Measurements from ENCODE around the gene EFNB1. TPM values are rescaled to one million over a fixed set of nuclear protein-coding genes. Genes with fewer than 3 reads are reported as not detected.
"Not testable (repeated sequence)": the region's sequence is repeated elsewhere in the genome, so short reads cannot be mapped to it uniquely, and the experiment has no call there.

The EFNB1 gene
- total RNA-seq (1 to 10 TPM; 4.5 to 4.9 TPM), polyA plus RNA-seq (1 to 10 TPM; 1.4 to 5.5 TPM)

DNA sequence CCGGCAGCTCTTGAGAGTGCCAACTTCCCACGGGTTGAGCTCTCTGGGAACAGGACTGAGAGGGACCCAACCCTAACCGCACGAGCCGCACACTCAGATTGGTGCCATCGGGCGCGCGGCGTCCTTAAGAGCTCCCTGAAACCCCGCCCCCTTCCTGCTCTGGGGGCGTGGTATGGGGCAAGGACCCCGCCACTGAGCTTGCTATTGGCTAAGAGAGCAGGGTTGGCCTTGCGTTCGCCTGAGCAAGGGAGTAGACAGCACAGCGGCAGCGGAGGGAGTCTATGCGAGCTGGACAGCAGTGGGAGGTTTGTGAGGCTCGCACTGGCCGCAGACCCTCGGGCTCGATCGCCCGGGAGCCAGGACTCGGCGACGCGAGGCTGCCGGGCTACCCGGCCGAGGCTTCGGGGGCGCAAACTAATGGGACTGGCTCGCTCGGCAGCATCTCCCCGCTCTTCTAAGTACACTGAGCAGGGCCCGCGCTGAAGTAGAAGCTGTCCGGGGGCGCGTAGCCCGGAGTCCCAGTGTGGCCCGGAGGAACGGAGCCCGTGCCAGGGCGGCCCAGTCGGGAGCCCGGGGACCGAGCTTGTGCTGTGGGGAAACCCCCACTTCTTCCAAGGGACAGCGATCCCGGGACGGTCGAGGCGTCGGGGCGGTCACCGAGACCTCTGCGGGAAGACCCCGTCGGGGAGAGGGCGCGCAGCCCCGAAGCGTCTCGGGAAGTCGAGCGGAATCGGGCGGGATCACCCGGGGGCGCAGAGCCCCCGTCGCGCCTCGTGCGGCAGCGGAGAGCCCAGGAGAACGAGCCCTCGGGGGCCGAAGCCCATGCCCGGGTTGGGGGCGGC is at the start of gene EFNB1:
Gene EFNB1, plus strand, starts transcription at position 282 of the 842 bp plus-strand sequence. CDS start 756 bp downstream, outside the sequence.
- ChIA-PET CTCF (ENCODE audit: partially characterized antibody) (interaction anchor here (0.6 to 5.3 kb wide), 20 partner anchors 8 to 1305 kb away, joined by 3 to 135 read pairs (median 3); partner anchors contain the start of genes IGBP1, PJA1 and YIPF6), POLR2A (ENCODE audit: partially characterized antibody) (interaction anchor here (0.9 to 3.1 kb wide), 8 partner anchors 8 to 1570 kb away, joined by 3 to 13 read pairs (median 4); partner anchors contain the start of genes IGBP1, PJA1 and YIPF6)
- Mint-ChIP-seq H3K36me3 (peaks cover 0 to 6% of the 10 kb centered on the region in 2 donors), H3K4me1 (peaks cover 10 to 27% (median 18%) of the 10 kb centered on the region in 4 donors), H3K27ac (peak within 1 kb of the TSS; percentile 85 to 93 (median 91)), H3K4me3 (peak within 1 kb of the TSS; percentile 93 to 99 (median 95)), H3K27me3 (peaks cover 0 to 1% of the 10 kb centered on the region in 2 donors), H3K9me3 (peaks cover 0 to 2% (median 0%) of the 10 kb centered on the region in 8 donors)
- Histone ChIP-seq H3K9me3 (ENCODE audit: control insufficient read depth in 1 of 2, low read length in 2 of 2) (no peaks in the 10 kb centered on the region), H3K27me3 (ENCODE audit: insufficient read depth, low read length) (no peaks in the 10 kb centered on the region), H3K4me3 (ENCODE audit: low read length in 2 of 2) (peak within 1 kb of the TSS; percentile 42 to 79), H3K27ac (ENCODE audit: low read depth, low read length) (peak within 1 kb of the TSS; percentile 21), H3K4me1 (ENCODE audit: insufficient read depth, low read length) (peaks cover 20% of the 10 kb centered on the region), H3K36me3 (ENCODE audit: insufficient read depth, low read length) (no peaks in the 10 kb centered on the region)
- peak; percentile 86 to 90 (median 87) for DNase-seq
- intact Hi-C loops (cut with micrococcal nuclease) = loop anchor here (1.0 to 5.0 kb wide), 8 partner anchors 330 to 1304 kb away; partner anchors contain the start of genes EDA, IGBP1 and YIPF6

- H3K4me1 ChIP-seq (ENCODE audit: insufficient read depth, low read length); H3K4me3 ChIP-seq (ENCODE audit: low read length in 2 of 2); H3K9me3 Mint-ChIP-seq; H3K27me3 Mint-ChIP-seq; H3K36me3 Mint-ChIP-seq; DNase-seq; H3K27me3 ChIP-seq (ENCODE audit: insufficient read depth, low read length); intact Hi-C loops (cut with micrococcal nuclease); H3K27ac ChIP-seq (ENCODE audit: low read depth, low read length); H3K27ac Mint-ChIP-seq; H3K36me3 ChIP-seq (ENCODE audit: insufficient read depth, low read length); H3K4me3 Mint-ChIP-seq; H3K4me1 Mint-ChIP-seq; POLR2A ChIA-PET (ENCODE audit: partially characterized antibody); CTCF ChIA-PET (ENCODE audit: partially characterized antibody); H3K9me3 ChIP-seq (ENCODE audit: control insufficient read depth in 1 of 2, low read length in 2 of 2): not testable (repeated sequence)
These were observed 47.5 kb upstream of the EFNB1 start for GRCh38 chrX:68781295-68781694.

- Mint-ChIP-seq H3K4me1 (no peaks in the 10 kb centered on the region), H3K27me3 (no peaks in the 10 kb centered on the region), H3K27ac (no peak overlapping the region), H3K9me3 (peaks cover 0 to 4% (median 0%) of the 10 kb centered on the region in 8 donors), H3K4me3 (no peak overlapping the region), H3K36me3 (no peaks in the 10 kb centered on the region)
- POLR2A ChIA-PET (ENCODE audit: partially characterized antibody) = no interaction called here
- intact Hi-C loops (cut with micrococcal nuclease) = no loop called here
- no peak overlapping the region for H3K4me3 ChIP-seq (ENCODE audit: low read length in 2 of 2)
- no peak overlapping the region for H3K27ac ChIP-seq (ENCODE audit: low read depth, low read length)
- no peaks in the 10 kb centered on the region for H3K27me3 ChIP-seq (ENCODE audit: insufficient read depth, low read length)
- no peak for DNase-seq
- H3K9me3 ChIP-seq (ENCODE audit: control insufficient read depth in 1 of 2, low read length in 2 of 2) = no peaks in the 10 kb centered on the region
- CTCF ChIA-PET (ENCODE audit: partially characterized antibody) = no interaction called here
- no peaks in the 10 kb centered on the region for H3K4me1 ChIP-seq (ENCODE audit: insufficient read depth, low read length)
- no peaks in the 10 kb centered on the region for H3K36me3 ChIP-seq (ENCODE audit: insufficient read depth, low read length)
These were observed 44.0 kb upstream of the EFNB1 start for GRCh38 chrX:68784816-68785215.

DNA sequence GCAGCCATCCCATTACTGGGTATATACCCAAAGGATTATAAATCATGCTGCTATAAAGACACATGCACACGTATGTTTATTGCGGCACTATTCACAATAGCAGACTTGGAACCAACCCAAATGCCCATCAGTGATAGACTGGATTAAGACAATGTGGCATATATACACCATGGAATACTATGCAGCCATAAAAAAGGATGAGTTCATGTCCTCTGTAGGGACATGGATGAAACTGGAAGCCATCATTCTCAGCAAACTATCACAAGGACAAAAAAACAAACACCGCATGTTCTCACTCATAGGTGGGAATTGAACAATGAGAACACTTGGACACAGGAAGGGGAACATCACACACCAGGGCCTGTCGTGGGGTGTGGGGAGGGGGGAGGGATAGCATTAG is 42.2 kb upstream of the EFNB1 start:
- H3K27me3 Mint-ChIP-seq; H3K4me3 Mint-ChIP-seq; H3K4me1 ChIP-seq (ENCODE audit: insufficient read depth, low read length); H3K36me3 Mint-ChIP-seq; CTCF ChIA-PET (ENCODE audit: partially characterized antibody); H3K27ac ChIP-seq (ENCODE audit: low read depth, low read length); H3K4me1 Mint-ChIP-seq; H3K36me3 ChIP-seq (ENCODE audit: insufficient read depth, low read length); H3K27ac Mint-ChIP-seq; H3K9me3 ChIP-seq (ENCODE audit: control insufficient read depth in 1 of 2, low read length in 2 of 2); POLR2A ChIA-PET (ENCODE audit: partially characterized antibody); DNase-seq; H3K9me3 Mint-ChIP-seq; H3K27me3 ChIP-seq (ENCODE audit: insufficient read depth, low read length); H3K4me3 ChIP-seq (ENCODE audit: low read length in 2 of 2); intact Hi-C loops (cut with micrococcal nuclease): not testable (repeated sequence)

- H3K36me3 Mint-ChIP-seq = no peaks in the 10 kb centered on the region
- no peak overlapping the region for H3K27ac ChIP-seq (ENCODE audit: low read depth, low read length)
- CTCF ChIA-PET (ENCODE audit: partially characterized antibody) = no interaction called here
These were observed 38.9 kb upstream of the EFNB1 start for GRCh38 chrX:68789966-68790365.

GRCh38 chrX:68792083-68792482 is 36.7 kb upstream of the EFNB1 start:
- DNase-seq = peak in 1 of 5 donors; percentile 6
- Histone ChIP-seq H3K4me3 (ENCODE audit: low read length in 2 of 2) (no peak overlapping the region), H3K27ac (ENCODE audit: low read depth, low read length) (no peak overlapping the region), H3K9me3 (ENCODE audit: control insufficient read depth in 1 of 2, low read length in 2 of 2) (no peaks in the 10 kb centered on the region), H3K36me3 (ENCODE audit: insufficient read depth, low read length) (no peaks in the 10 kb centered on the region), H3K4me1 (ENCODE audit: insufficient read depth, low read length) (no peaks in the 10 kb centered on the region), H3K27me3 (ENCODE audit: insufficient read depth, low read length) (no peaks in the 10 kb centered on the region)
- no peaks in the 10 kb centered on the region for H3K27me3 Mint-ChIP-seq
- no peaks in the 10 kb centered on the region for H3K9me3 Mint-ChIP-seq
- ChIA-PET POLR2A (ENCODE audit: partially characterized antibody) (no interaction called here), CTCF (ENCODE audit: partially characterized antibody) (no interaction called here)
- intact Hi-C loops (cut with micrococcal nuclease) = no loop called here
- H3K36me3 Mint-ChIP-seq = no peaks in the 10 kb centered on the region
- H3K27ac Mint-ChIP-seq = peak overlapping the region in 1 of 7 donors; percentile 43
- peaks cover 0 to 7% (median 0%) of the 10 kb centered on the region in 4 donors for H3K4me1 Mint-ChIP-seq
- peak overlapping the region in 1 of 8 donors; percentile 4 for H3K4me3 Mint-ChIP-seq

More at GRCh38 chrX:68789966-68790365, 38.9 kb upstream of the EFNB1 start:
- Histone ChIP-seq H3K9me3 (ENCODE audit: control insufficient read depth in 1 of 2, low read length in 2 of 2) (no peaks in the 10 kb centered on the region), H3K4me3 (ENCODE audit: low read length in 2 of 2) (no peak overlapping the region), H3K4me1 (ENCODE audit: insufficient read depth, low read length) (no peaks in the 10 kb centered on the region), H3K27me3 (ENCODE audit: insufficient read depth, low read length) (no peaks in the 10 kb centered on the region), H3K36me3 (ENCODE audit: insufficient read depth, low read length) (no peaks in the 10 kb centered on the region)
- H3K4me1 Mint-ChIP-seq = peaks cover 0 to 7% (median 0%) of the 10 kb centered on the region in 4 donors
- H3K4me3 Mint-ChIP-seq = no peak overlapping the region
- no peak overlapping the region for H3K27ac Mint-ChIP-seq
- H3K9me3 Mint-ChIP-seq = no peaks in the 10 kb centered on the region
- intact Hi-C loops (cut with micrococcal nuclease) = no loop called here
- no peak for DNase-seq
- H3K27me3 Mint-ChIP-seq = no peaks in the 10 kb centered on the region
- POLR2A ChIA-PET (ENCODE audit: partially characterized antibody) = no interaction called here

- no peak for DNase-seq
- POLR2A ChIA-PET (ENCODE audit: partially characterized antibody) = no interaction called here
- no peaks in the 10 kb centered on the region for H3K36me3 ChIP-seq (ENCODE audit: insufficient read depth, low read length)
- Mint-ChIP-seq H3K36me3 (peaks cover 0 to 4% of the 10 kb centered on the region in 2 donors), H3K9me3 (peaks cover 0 to 16% (median 11%) of the 10 kb centered on the region in 8 donors), H3K27ac (peak overlapping the region in 1 of 7 donors; percentile 45), H3K4me3 (no peak overlapping the region), H3K4me1 (peaks cover 0 to 7% (median 0%) of the 10 kb centered on the region in 4 donors), H3K27me3 (peaks cover 0 to 2% of the 10 kb centered on the region in 2 donors)
- intact Hi-C loops (cut with micrococcal nuclease) = no loop called here
- H3K27ac ChIP-seq (ENCODE audit: low read depth, low read length) = no peak overlapping the region
- no peak overlapping the region for H3K4me3 ChIP-seq (ENCODE audit: low read length in 2 of 2)
- CTCF ChIA-PET (ENCODE audit: partially characterized antibody) = interaction anchor here (1.0 kb wide), 1 partner anchor 61 kb away, joined by 3 read pairs; no protein-coding TSS in a partner anchor
- H3K4me1 ChIP-seq (ENCODE audit: insufficient read depth, low read length) = no peaks in the 10 kb centered on the region
- H3K9me3 ChIP-seq (ENCODE audit: control insufficient read depth in 1 of 2, low read length in 2 of 2) = no peaks in the 10 kb centered on the region
- no peaks in the 10 kb centered on the region for H3K27me3 ChIP-seq (ENCODE audit: insufficient read depth, low read length)
These were observed 34.4 kb upstream of the EFNB1 start for GRCh38 chrX:68794461-68794860.

All from CD4-positive, alpha-beta memory T cell (primary cell).